Thyroid gland (tissue), 4 donors: ENCODE measurements around the gene MPP2.

Experiments used
- POLR2A ChIP-seq, 2 donors: fragments of 450-650 bp; IDR thresholded peaks; one replicate each; pipeline ENCODE4 v1.6.1; 2017; ENCODE audit warnings: antibody characterized with exemption in 2 of 2, mild to moderate bottlenecking in 2 of 2, moderate library complexity in 1 of 2
- TF ChIP-seq, protein P1 (sequence below), 6 experiments: fragments of 200-600 bp in 3 of 6; fragments of 450-650 bp in 3 of 6; sonication (generic) in 3 of 6; IDR thresholded peaks; one replicate each; pipeline ENCODE4 v1.5.1; 2016 to 2019; ENCODE audit warnings: antibody characterized with exemption in 6 of 6, mild to moderate bottlenecking in 2 of 6, inconsistent platforms in 1 of 6, moderate library complexity in 1 of 6

DNA sequence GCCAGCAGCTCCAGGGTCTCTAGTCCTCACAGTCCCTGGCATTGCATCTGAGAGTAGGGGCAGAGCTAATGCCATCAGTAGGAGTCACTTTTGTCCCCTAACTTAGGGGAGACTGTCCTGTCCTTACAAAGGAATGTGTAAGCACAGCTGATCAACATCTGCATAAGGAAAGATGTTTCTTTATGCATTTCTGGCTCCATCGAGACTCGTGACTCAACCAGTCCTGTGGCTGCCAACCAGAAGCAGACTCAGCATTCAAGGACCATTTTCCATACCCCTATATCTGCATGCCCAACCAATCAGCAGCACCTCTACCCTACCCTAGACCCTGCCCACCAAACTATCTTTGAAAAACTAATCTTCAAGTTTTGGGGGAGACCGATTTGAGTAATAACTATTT, 8.2 kb upstream of the MPP2 start:
- TF ChIP-seq, protein P1, sequence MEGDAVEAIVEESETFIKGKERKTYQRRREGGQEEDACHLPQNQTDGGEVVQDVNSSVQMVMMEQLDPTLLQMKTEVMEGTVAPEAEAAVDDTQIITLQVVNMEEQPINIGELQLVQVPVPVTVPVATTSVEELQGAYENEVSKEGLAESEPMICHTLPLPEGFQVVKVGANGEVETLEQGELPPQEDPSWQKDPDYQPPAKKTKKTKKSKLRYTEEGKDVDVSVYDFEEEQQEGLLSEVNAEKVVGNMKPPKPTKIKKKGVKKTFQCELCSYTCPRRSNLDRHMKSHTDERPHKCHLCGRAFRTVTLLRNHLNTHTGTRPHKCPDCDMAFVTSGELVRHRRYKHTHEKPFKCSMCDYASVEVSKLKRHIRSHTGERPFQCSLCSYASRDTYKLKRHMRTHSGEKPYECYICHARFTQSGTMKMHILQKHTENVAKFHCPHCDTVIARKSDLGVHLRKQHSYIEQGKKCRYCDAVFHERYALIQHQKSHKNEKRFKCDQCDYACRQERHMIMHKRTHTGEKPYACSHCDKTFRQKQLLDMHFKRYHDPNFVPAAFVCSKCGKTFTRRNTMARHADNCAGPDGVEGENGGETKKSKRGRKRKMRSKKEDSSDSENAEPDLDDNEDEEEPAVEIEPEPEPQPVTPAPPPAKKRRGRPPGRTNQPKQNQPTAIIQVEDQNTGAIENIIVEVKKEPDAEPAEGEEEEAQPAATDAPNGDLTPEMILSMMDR (IDR thresholded peaks at IDR 0.05), result no peak
- no peak for TF ChIP-seq POLR2A (IDR thresholded peaks at IDR 0.05)
